GM18507 (cell line): ENCODE measurements around the gene PCDHA5.
"Not testable (repeated sequence)": the region's sequence is repeated elsewhere in the genome, so short reads cannot be mapped to it uniquely, and the experiment has no call there.

Experiments
- DNase-seq: peaks from one replicate; pipeline ENCODE4 v3.0.0; 2011; ENCODE audit warnings: low read depth; ENCODE audit not compliant: insufficient read length; ENCODE audit errors: extremely low spot score
- FAIRE-seq: peaks from 2 replicates; lab custom pipeline; 2011; peaks lifted over from hg19 to GRCh38; lab: Jason Lieb, UNC

The PCDHA5 gene

GRCh38 chr5:140821375-140822280 is at the start of gene PCDHA5:
Gene PCDHA5 (plus strand): TSS chr5:140821613.
- FAIRE-seq (no peak), DNase-seq (no peak)

- FAIRE-seq (no peak), DNase-seq (no peak)
These were observed 40.9 kb upstream of the PCDHA5 start for GRCh38 chr5:140780512-140780911.

DNA sequence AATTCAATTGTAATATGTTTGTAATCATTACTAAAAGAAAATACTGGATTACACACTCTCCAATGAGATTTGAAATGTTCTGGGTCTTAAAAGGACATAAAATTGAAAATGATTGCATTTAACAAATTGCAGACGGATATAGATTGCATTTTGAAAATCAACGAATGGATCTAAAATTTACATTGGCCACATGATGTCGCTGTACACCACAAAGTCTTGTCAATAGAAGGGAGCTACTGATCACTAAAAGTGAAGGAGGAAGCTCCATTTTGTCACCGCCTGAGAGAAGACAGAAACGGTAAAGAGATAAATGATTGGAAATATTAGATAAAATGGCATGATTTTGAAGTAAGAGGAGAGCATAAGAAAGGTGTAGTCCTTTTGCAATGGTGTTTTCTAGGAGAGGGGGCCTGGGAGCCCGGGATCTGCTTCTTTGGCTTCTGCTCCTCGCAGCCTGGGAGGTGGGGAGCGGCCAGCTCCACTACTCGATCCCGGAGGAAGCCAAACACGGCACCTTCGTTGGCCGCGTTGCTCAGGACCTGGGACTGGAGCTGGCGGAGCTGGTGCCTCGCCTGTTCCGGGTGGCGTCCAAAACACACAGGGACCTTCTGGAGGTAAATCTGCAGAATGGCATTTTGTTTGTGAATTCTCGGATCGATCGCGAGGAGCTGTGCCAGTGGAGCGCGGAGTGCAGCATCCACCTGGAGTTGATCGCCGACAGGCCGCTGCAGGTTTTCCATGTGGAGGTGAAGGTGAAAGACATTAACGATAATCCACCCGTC is 35.3 kb upstream of the PCDHA5 start, which contains the start of gene PCDHA1:
Gene PCDHA1 (plus strand): TSS at position 236 of the 782 bp plus-strand sequence.
- no peak for FAIRE-seq
- no peak for DNase-seq

- not testable (repeated sequence) for FAIRE-seq
These were observed 34.0 kb upstream of the PCDHA5 start for GRCh38 chr5:140787422-140787821.

DNA sequence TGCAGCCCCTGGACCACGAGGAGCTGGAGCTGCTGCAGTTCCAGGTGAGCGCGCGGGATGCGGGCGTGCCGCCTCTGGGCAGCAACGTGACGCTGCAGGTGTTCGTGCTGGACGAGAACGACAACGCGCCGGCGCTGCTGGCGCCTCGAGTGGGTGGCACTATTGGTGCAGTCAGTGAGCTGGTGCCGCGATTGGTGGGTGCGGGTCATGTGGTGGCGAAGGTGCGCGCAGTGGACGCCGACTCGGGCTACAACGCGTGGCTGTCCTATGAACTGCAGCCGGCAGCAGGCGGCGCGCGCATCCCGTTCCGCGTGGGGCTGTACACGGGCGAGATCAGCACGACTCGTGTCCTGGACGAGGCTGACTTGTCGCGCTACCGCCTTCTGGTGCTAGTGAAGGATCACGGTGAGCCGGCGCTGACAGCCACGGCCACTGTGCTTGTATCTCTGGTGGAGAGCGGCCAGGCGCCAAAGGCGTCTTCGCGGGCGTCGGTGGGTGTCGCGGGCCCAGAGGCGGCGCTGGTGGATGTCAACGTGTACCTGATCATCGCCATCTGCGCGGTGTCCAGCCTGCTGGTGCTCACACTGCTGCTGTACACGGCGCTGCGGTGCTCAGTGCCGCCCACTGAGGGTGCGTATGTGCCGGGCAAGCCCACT is 33.4 kb upstream of the PCDHA5 start:
- not testable (repeated sequence) for FAIRE-seq, DNase-seq

More at GRCh38 chr5:140787422-140787821, 34.0 kb upstream of the PCDHA5 start:
- DNase-seq = not testable (repeated sequence)

GRCh38 chr5:140791089-140791488 is 30.3 kb upstream of the PCDHA5 start:
- DNase-seq (no peak), FAIRE-seq (no peak)

- FAIRE-seq = no peak
These were observed 26.7 kb upstream of the PCDHA5 start, which contains the start of gene PCDHA2 for GRCh38 chr5:140794595-140795258. Gene PCDHA2 (plus strand): TSS chr5:140794852.

DNA sequence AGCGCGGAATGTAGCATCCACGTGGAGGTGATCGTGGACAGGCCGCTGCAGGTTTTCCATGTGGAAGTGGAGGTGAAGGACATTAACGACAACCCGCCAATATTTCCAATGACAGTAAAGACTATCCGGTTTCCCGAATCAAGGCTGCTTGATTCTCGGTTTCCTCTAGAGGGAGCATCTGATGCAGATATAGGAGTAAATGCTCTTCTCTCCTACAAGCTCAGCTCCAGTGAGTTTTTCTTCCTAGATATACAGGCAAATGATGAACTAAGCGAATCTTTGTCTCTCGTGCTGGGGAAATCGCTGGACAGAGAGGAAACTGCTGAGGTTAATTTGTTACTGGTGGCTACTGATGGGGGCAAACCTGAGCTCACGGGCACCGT is 26.2 kb upstream of the PCDHA5 start:
- DNase-seq (no peak), FAIRE-seq (no peak)

More at GRCh38 chr5:140794595-140795258, 26.7 kb upstream of the PCDHA5 start, which contains the start of gene PCDHA2:
- no peak for DNase-seq

GRCh38 chr5:140796072-140796717 is 25.2 kb upstream of the PCDHA5 start:
- FAIRE-seq = not testable (repeated sequence)

GRCh38 chr5:140796718-140797095 is 24.7 kb upstream of the PCDHA5 start:
- DNase-seq = no peak
- FAIRE-seq = no peak

More at GRCh38 chr5:140796072-140796717, 25.2 kb upstream of the PCDHA5 start:
- not testable (repeated sequence) for DNase-seq

DNA sequence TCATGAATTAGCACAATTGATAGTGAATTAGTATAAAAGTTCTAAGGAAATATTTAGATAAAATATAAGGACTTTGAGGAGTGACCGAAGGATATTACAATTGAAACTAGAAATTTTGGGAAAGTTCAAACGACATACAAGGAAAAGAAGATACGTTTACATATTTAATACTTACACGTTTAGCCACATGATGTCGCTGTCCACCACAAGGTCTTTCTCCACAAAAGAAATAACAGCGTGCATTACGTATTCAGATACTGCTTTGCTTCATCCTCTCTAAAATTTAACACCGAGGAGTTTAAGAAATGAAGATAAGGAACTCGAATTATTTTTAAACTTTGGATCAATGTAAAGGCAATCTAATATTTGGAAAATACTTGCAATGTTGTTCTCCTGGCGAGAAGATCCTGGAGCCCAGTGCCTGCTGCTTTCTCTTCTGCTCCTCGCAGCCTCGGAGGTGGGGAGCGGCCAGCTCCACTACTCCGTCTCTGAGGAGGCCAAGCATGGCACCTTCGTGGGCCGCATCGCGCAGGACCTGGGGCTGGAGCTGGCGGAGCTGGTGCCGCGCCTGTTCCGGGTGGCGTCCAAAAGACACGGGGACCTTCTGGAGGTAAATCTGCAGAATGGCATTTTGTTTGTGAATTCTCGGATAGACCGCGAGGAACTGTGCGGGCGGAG is 20.5 kb upstream of the PCDHA5 start, which contains the start of gene PCDHA3:
Gene PCDHA3 (plus strand): TSS at position 242 of the 678 bp plus-strand sequence.
- DNase-seq (no peak), FAIRE-seq (no peak)

- no peak for DNase-seq
These were observed 19.9 kb upstream of the PCDHA5 start for GRCh38 chr5:140801494-140801841.

DNA sequence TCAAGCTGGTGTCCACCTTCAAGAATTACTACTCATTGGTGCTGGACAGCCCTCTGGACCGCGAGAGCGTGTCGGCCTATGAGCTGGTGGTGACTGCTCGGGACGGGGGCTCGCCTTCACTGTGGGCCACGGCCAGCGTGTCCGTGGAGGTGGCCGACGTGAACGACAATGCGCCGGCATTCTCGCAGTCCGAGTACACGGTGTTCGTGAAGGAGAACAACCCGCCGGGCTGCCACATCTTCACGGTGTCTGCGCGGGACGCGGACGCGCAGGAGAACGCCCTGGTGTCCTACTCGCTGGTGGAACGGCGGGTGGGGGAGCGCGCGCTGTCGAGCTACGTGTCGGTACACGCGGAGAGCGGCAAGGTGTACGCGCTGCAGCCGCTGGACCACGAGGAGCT is 19.0 kb upstream of the PCDHA5 start:
- not testable (repeated sequence) for DNase-seq, FAIRE-seq

More at GRCh38 chr5:140801494-140801841, 19.9 kb upstream of the PCDHA5 start:
- FAIRE-seq = no peak

GRCh38 chr5:140802781-140803271 is 18.6 kb upstream of the PCDHA5 start:
- FAIRE-seq (no peak), DNase-seq (no peak)

GRCh38 chr5:140806834-140807775 is 14.3 kb upstream of the PCDHA5 start, which contains the start of gene PCDHA4:
Gene PCDHA4 (plus strand): TSS chr5:140807068.
- no peak for DNase-seq
- no peak for FAIRE-seq

DNA sequence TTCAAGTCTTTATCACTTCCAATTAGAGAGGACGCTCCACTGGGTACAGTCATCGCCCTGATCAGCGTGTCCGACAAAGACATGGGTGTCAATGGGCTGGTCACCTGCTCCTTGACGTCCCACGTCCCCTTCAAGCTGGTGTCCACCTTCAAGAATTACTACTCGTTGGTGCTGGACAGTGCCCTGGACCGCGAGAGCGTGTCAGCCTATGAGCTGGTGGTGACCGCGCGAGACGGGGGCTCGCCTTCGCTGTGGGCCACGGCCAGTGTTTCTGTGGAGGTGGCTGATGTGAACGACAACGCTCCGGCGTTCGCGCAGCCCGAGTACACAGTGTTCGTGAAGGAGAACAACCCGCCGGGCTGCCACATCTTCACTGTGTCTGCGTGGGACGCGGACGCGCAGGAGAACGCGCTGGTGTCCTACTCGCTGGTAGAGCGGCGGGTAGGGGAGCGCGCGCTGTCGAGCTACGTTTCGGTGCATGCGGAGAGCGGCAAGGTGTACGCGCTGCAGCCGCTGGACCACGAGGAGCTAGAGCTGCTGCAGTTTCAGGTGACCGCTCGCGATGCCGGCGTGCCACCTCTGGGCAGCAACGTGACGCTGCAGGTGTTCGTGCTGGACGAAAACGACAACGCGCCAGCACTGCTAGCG is 13.0 kb upstream of the PCDHA5 start:
- FAIRE-seq = not testable (repeated sequence)

More for the DNA sequence above, 13.0 kb upstream of the PCDHA5 start:
- not testable (repeated sequence) for DNase-seq
